IMR-90 (cell line): ENCODE data around the gene APOF. TPM values are rescaled to one million over a fixed set of nuclear protein-coding genes. Genes with fewer than 3 reads are reported as not detected.

Source experiments
- ATAC-seq: fragments of 200-7000 bp; cut with Tn5 transposase; 2 replicates; pipeline ENCODE4 v1.9.1; 2020; ENCODE audit warnings: low read depth, mild to moderate bottlenecking, moderate library complexity
- BruUV-seq: library from RNA; stranded (reverse); fragments of 400-500 nt; replicated peaks from 2 replicates; lab custom pipeline; 2021; lab: Mats Ljungman, UMichigan
- CTCF ChIA-PET: fragments of 300-600 bp; formaldehyde crosslinking; extraction: SDS; loops from one replicate; lab custom pipeline; 2021; ENCODE audit warnings: antibody characterized with exemption; lab: Yijun Ruan, JAX
- POLR2A ChIA-PET: fragments of 300-600 bp; sonication (Branson Sonifier 250); formaldehyde crosslinking; loops from one replicate; lab custom pipeline; 2022; ENCODE audit warnings: antibody characterized with exemption; ENCODE audit not compliant: unreplicated experiment; lab: Charles Lee
- DNase-seq: peaks from one replicate; pipeline ENCODE4 v3.0.0; 2013
- H2AFZ ChIP-seq: replicated peaks from 2 replicates; pipeline ENCODE3; 2013; ENCODE audit warnings: low read length, mild to moderate bottlenecking; ENCODE audit not compliant: poor library complexity
- H2AK5ac ChIP-seq: 2 replicates; pipeline ENCODE4 v1.6.1; 2013; ENCODE audit warnings: low read depth, low read length, inconsistent platforms
- H2AK9ac ChIP-seq: replicated peaks from 2 replicates; pipeline ENCODE3; 2013; ENCODE audit warnings: mild to moderate bottlenecking, low read depth, low read length, moderate library complexity; ENCODE audit not compliant: poor library complexity
- H2BK120ac ChIP-seq: 2 replicates; pipeline ENCODE4 v1.6.1; 2013; ENCODE audit warnings: low read depth, low read length, inconsistent platforms
- H2BK15ac ChIP-seq: 3 replicates; pipeline ENCODE4 v1.6.1; 2013; ENCODE audit warnings: low read depth, low read length, inconsistent platforms
- H2BK20ac ChIP-seq: 2 replicates; pipeline ENCODE4 v1.6.1; 2013; ENCODE audit warnings: low read depth, mild to moderate bottlenecking, inconsistent platforms, low read length, moderate library complexity
- H2BK5ac ChIP-seq: 2 replicates; pipeline ENCODE4 v1.6.1; 2013; ENCODE audit warnings: mild to moderate bottlenecking, low read depth, low read length, inconsistent platforms; ENCODE audit not compliant: poor library complexity, severe bottlenecking
- H3K14ac ChIP-seq: replicated peaks from 2 replicates; pipeline ENCODE4 v1.6.1; 2013; ENCODE audit warnings: low read depth, low read length, inconsistent platforms
- H3K18ac ChIP-seq: 2 replicates; pipeline ENCODE4 v1.6.1; 2013; ENCODE audit warnings: low read depth, low read length, control low read depth
- H3K23ac ChIP-seq: 2 replicates; pipeline ENCODE4 v1.6.1; 2013; ENCODE audit warnings: low read depth, low read length, inconsistent platforms
- H3K27ac ChIP-seq: 2 replicates; pipeline ENCODE4 v1.5.1; 2013; ENCODE audit warnings: mild to moderate bottlenecking, control low read depth, low read length; ENCODE audit not compliant: insufficient read depth
- H3K27me3 ChIP-seq: 2 replicates; pipeline ENCODE4 v1.6.1; 2013; ENCODE audit warnings: low read length; ENCODE audit not compliant: control insufficient read depth, insufficient read depth
- H3K36me3 ChIP-seq: 2 replicates; pipeline ENCODE4 v1.6.1; 2013; ENCODE audit warnings: low read length, mixed read lengths; ENCODE audit not compliant: control insufficient read depth, insufficient read depth
- H3K4ac ChIP-seq: 2 replicates; pipeline ENCODE4 v1.6.1; 2013; ENCODE audit warnings: low read depth, low read length, inconsistent platforms
- H3K4me1 ChIP-seq: 2 replicates; pipeline ENCODE4 v1.6.1; 2013; ENCODE audit warnings: low read length, mixed read lengths; ENCODE audit not compliant: control insufficient read depth, insufficient read depth
- H3K4me2 ChIP-seq: 2 replicates; pipeline ENCODE4 v1.6.1; 2013; ENCODE audit warnings: low read depth, mild to moderate bottlenecking, control low read depth, low read length, moderate library complexity
- H3K4me3 ChIP-seq: 2 replicates; pipeline ENCODE4 v1.5.1; 2013; ENCODE audit warnings: low read depth, mild to moderate bottlenecking, control low read depth, low read length, moderate library complexity; ENCODE audit not compliant: insufficient read depth
- H3K56ac ChIP-seq: 2 replicates; pipeline ENCODE4 v1.6.1; 2013; ENCODE audit warnings: low read length, inconsistent platforms; ENCODE audit not compliant: insufficient read depth; ENCODE audit errors: extremely low read depth
- H3K79me1 ChIP-seq, 2 experiments: 2 replicates each; pipeline ENCODE4 v1.6.1; 2013; ENCODE audit warnings: low read length in 2 of 2, inconsistent platforms in 1 of 2, low read depth in 1 of 2
- H3K9ac ChIP-seq: 2 replicates; pipeline ENCODE4 v1.6.1; 2013; ENCODE audit warnings: low read depth, low read length, control low read depth
- H3K9me1 ChIP-seq: 2 replicates; pipeline ENCODE4 v1.6.1; 2013; ENCODE audit warnings: low read length, inconsistent platforms; ENCODE audit not compliant: insufficient read depth
- H3K9me3 ChIP-seq: 2 replicates; pipeline ENCODE4 v1.6.1; 2013; ENCODE audit warnings: low read length; ENCODE audit not compliant: control insufficient read depth, insufficient read depth
- H4K20me1 ChIP-seq: 2 replicates; pipeline ENCODE4 v1.6.1; 2013; ENCODE audit warnings: low read length, inconsistent platforms; ENCODE audit not compliant: insufficient read depth
- H4K5ac ChIP-seq: 2 replicates; pipeline ENCODE4 v1.6.1; 2013; ENCODE audit warnings: mild to moderate bottlenecking, low read depth, low read length, control low read depth
- H4K8ac ChIP-seq, 2 experiments: 2 replicates each; pipeline ENCODE4 v1.6.1; 2013; ENCODE audit warnings: low read depth in 2 of 2, low read length in 2 of 2, control low read depth in 1 of 2, inconsistent platforms in 1 of 2
- H4K91ac ChIP-seq: 2 replicates; pipeline ENCODE4 v1.6.1; 2013; ENCODE audit warnings: low read depth, low read length, inconsistent platforms; ENCODE audit not compliant: insufficient read depth
- CTCF ChIP-seq: conservative IDR thresholded peaks from 2 replicates; pipeline ENCODE4 v1.5.1; 2012; ENCODE audit warnings: mild to moderate bottlenecking, low read depth, low read length, improper control_type of control experiment
- MAFK ChIP-seq: IDR thresholded peaks from 2 replicates; pipeline ENCODE4 v1.6.1; 2012; ENCODE audit warnings: low read depth, low read length, improper control_type of control experiment
- RAD21 ChIP-seq: IDR thresholded peaks from 2 replicates; pipeline ENCODE4 v1.6.1; 2012; ENCODE audit warnings: low read length, improper control_type of control experiment
- SMC3 ChIP-seq: fragments of 150-350 bp; IDR thresholded peaks from 2 replicates; pipeline ENCODE4 v1.6.1; 2016; ENCODE audit warnings: low read depth, mild to moderate bottlenecking, antibody characterized with exemption, low read length, moderate library complexity
- WGBS, 2 experiments: methylation state at CpG; one replicate each; pipeline versions ENCODE4 v1.1.5 to v1.1.7; 2013; ENCODE audit warnings: missing lambda C conversion rate in 2 of 2; ENCODE audit not compliant: insufficient read length in 1 of 2; ENCODE audit errors: extremely low coverage in 2 of 2; 5-methylcytosine and 5-hydroxymethylcytosine counted together
- dilution Hi-C: fragments of 300-500 bp; cut with HindIII; formaldehyde crosslinking; loops from one replicate; pipeline ENCODE4 v1.14.3; 2018; ENCODE audit warnings: low sequenced_read_pairs; ENCODE audit not compliant: unreplicated experiment
- in situ Hi-C: fragments of 300-500 bp; cut with MboI; formaldehyde crosslinking; loops from 3 replicates; pipeline ENCODE4 v1.14.3; 2019; ENCODE audit warnings: low sequenced_read_pairs, inconsistent platforms, mixed read lengths
- intact Hi-C: fragments of 100-400 bp; cut with micrococcal nuclease; formaldehyde crosslinking; loops from 2 replicates; pipeline ENCODE4 v1.10.0; 2022
- polyA plus RNA-seq, 3 experiments: library from polyadenylated mRNA; depleted of rRNA; stranded (reverse); fragments of >200 nt; gene quantifications; 2 replicates each; pipeline ENCODE4 v1.2.3, GENCODE V29; 2012; ENCODE audit warnings: low replicate concordance in 1 of 3
- total RNA-seq: library from RNA; depleted of rRNA; stranded (reverse); fragments of >200 nt; gene quantifications from 2 replicates; pipeline ENCODE4 v1.2.3, GENCODE V29; 2012
- TF ChIP-seq, protein P1 (sequence below): fragments of 150-350 bp; IDR thresholded peaks from 2 replicates; pipeline ENCODE4 v1.6.1; 2017; ENCODE audit warnings: mild to moderate bottlenecking, antibody characterized with exemption, low read length, low read depth

Gene APOF
- total and polyA plus RNA-seq, 2 of the 4 experiments (the other 2 are of a cell fraction), result not detected

DNA sequence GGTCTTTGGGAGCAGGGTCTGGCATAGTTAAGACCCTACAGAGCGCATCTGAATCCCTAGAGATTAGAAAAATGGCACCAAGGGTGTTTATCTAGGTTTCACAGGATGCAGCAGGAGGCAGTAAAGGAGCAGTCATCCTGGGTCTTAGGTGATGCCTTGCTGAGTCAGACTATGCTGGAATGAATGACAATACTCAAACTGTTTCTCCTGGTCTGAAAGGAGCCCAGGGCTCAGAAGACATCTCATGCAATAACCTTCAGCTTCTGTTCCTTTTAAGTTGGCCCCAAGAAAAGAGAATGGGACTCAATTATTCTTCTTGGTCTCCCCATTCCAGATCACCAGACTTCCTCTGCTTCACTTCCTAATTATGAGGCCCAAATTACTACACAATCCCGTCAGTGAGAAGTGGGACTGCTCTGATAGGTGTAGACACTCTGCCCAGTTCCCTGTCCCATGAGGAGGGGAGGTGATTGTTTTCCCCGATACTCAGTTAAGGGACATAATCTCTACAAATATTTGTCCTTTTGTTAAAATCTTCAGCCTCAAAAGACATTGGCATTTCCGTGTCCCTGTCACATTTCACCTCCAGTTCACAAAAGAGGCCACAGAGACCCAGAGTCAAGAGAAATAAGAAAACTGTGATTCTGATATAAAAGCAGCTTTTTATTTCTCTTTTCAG, 14.8 kb upstream of the APOF start:
- dilution Hi-C loops, result no loop called here
- Histone ChIP-seq H3K18ac (no peak overlapping the region), H2AK5ac (no peak overlapping the region), H3K9me3 (no peaks in the 10 kb centered on the region), H3K4ac (no peak overlapping the region), H3K36me3 (no peaks in the 10 kb centered on the region), H3K9me1 (no peaks in the 10 kb centered on the region), H3K27me3 (peaks cover 3% of the 10 kb centered on the region), H2BK5ac (no peak overlapping the region), H2AFZ (peak overlapping the region; percentile 54), H4K8ac (no peak overlapping the region), H3K56ac (no peak overlapping the region), H4K91ac (no peak overlapping the region), H2BK20ac (no peak overlapping the region), H3K4me2 (no peak overlapping the region), H3K4me3 (no peak overlapping the region), H3K4me1 (no peaks in the 10 kb centered on the region), H4K20me1 (no peaks in the 10 kb centered on the region), H3K23ac (no peak overlapping the region), H2BK15ac (no peak overlapping the region), H4K5ac (no peak overlapping the region), H3K27ac (no peak overlapping the region), H3K79me1 (no peaks in the 10 kb centered on the region), H3K9ac (no peak overlapping the region), H2AK9ac (no peak overlapping the region), H2BK120ac (no peak overlapping the region), H3K14ac (no peak overlapping the region)
- TF ChIP-seq RAD21 (peak; percentile 57), SMC3 (peak; percentile 53), CTCF (peak; percentile 52), MAFK (peak; percentile 49)
- TF ChIP-seq, protein P1, sequence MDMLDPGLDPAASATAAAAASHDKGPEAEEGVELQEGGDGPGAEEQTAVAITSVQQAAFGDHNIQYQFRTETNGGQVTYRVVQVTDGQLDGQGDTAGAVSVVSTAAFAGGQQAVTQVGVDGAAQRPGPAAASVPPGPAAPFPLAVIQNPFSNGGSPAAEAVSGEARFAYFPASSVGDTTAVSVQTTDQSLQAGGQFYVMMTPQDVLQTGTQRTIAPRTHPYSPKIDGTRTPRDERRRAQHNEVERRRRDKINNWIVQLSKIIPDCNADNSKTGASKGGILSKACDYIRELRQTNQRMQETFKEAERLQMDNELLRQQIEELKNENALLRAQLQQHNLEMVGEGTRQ, result no peak
- ChIA-PET CTCF (interaction anchor here (0.6 kb wide), 1 partner anchor 17 kb away, joined by 4 read pairs; the partner anchor contains the start of gene STAT2), POLR2A (no interaction called here)
- no TSS peak for BruUV-seq
- 60% methylated on average over 1 of the region's 4 CpGs; no CpG with 5 or more reads in 1 of the 2 experiments for WGBS, 2 experiments
- intact Hi-C loops, result loop anchor here (5.0 kb wide), 1 partner anchor 85 kb away; no protein-coding TSS in a partner anchor
- in situ Hi-C loops, result no loop called here
- DNase-seq (peak; percentile 62), ATAC-seq (peak; percentile 57; the same call in 1 of the 2 replicates)
